ENCODE data around the gene JAG2.

Gene JAG2

DNA sequence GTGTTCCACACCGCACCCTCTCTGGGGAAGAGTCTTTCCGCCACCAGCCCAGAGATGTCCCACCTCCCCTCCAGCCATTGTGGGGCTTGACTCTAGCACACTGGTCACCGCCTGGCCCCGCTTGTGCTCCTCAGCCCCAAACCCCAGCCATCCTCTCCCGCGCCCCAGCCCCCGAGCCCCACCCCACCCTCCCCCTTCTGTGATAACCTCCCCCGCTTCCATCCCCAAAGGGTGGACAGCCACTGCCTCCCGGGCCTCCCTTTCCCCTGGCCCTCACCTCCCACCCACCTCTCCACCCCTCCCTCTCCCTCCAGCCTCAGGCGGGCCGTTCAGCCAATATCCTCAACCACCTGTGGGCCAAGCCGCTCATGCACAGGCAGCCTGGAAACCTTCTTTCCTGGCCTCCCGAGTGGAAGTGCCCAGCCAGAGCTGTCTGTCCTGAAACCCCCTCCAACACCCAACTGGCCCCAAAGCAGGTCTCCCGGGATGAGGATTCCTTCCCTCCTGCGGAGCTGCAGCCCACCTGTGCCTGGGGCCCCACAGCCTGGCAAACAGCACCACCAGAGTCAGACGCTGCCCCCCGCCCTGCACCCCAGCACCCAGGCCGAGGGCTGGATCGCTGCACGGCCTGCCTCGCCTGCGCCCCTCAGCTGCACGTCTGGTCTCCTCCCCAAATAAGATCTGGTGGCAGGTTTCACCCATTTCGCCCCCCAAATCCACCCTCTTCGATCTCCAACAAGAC is 39.6 kb upstream of the JAG2 start:
- TF ChIP-seq, protein P1, sequence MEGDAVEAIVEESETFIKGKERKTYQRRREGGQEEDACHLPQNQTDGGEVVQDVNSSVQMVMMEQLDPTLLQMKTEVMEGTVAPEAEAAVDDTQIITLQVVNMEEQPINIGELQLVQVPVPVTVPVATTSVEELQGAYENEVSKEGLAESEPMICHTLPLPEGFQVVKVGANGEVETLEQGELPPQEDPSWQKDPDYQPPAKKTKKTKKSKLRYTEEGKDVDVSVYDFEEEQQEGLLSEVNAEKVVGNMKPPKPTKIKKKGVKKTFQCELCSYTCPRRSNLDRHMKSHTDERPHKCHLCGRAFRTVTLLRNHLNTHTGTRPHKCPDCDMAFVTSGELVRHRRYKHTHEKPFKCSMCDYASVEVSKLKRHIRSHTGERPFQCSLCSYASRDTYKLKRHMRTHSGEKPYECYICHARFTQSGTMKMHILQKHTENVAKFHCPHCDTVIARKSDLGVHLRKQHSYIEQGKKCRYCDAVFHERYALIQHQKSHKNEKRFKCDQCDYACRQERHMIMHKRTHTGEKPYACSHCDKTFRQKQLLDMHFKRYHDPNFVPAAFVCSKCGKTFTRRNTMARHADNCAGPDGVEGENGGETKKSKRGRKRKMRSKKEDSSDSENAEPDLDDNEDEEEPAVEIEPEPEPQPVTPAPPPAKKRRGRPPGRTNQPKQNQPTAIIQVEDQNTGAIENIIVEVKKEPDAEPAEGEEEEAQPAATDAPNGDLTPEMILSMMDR (IDR thresholded peaks at IDR 0.05; ENCODE audit: extremely low read depth, missing control alignments) = no peak
- no peak for DNase-seq (ENCODE audit: low spot score)

DNA sequence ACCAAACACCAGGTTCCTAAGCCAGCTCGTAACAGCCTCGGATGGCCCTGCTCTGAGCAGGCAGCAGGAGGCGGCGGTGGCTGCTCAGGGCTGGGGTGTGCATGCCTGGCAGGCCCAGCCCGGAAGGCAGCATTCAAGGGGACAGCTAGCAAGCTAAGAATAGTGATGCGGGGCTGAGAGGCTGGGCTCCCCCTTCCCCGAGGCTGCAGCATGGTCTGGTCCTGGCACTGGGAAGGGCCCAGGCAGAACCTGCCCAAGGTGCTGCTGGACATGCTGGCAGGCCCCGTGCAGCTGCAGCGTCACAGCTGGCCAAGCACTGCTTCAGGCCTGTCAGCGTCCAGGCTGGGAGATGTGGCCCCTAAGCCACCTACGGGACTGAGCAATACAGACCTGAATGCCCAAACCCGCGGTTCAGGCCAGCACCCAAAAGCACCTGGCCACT is 38.9 kb upstream of the JAG2 start:
- TF ChIP-seq, protein P1 (IDR thresholded peaks at IDR 0.05; ENCODE audit: extremely low read depth, missing control alignments) = no peak
- no peak for DNase-seq (ENCODE audit: low spot score)

DNA sequence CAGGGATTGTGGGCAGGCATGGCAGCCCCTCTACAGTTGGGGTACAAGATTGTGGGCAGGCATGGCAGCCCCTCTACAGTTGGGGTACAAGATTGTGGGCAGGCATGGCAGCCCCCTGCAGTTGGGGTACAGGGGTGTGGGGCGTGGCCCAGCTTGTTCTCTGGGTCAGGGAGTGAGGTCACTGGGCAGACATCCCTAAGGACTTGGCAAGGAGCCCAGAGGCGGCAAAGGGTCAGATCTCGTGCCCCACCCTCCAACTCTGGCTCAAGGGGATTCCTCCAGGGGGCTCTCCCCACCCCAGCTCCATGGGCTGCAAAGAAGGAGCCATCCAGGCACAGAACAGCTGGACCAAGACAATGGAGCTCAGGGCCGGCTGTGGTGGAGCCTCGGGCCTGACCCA is 38.3 kb upstream of the JAG2 start:
- no peak for DNase-seq (ENCODE audit: low spot score)
- TF ChIP-seq, protein P1 (IDR thresholded peaks at IDR 0.05; ENCODE audit: extremely low read depth, missing control alignments) = no peak

DNA sequence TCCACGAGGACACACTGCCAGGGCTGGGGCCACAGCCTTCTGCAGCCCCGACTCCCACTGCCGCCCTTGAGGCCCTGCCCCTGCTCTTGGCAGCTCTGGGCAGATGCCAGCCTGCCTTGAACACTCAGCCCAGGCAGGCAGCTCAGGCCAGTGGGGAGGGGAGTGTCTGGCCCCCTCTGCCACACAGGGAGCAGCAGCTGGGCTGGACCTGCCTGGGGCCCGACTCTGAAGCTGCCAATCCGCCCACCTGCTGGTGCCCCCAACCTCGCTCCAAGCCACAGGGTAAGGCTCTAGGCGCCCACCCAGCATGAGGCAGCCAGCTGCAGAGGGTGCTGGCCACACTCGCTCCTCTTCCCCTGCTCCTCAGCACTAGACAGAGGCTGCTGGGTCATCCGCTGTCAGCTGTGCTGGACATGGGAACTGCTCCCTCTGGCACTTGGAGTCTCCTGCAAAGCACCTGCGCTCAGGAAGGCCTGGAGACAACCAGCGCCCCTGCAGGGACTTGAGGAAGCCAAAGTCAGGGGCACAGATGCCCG is 37.2 kb upstream of the JAG2 start:
- DNase-seq (ENCODE audit: low spot score) = no peak
- TF ChIP-seq, protein P1 (IDR thresholded peaks at IDR 0.05; ENCODE audit: extremely low read depth, missing control alignments) = no peak

DNA sequence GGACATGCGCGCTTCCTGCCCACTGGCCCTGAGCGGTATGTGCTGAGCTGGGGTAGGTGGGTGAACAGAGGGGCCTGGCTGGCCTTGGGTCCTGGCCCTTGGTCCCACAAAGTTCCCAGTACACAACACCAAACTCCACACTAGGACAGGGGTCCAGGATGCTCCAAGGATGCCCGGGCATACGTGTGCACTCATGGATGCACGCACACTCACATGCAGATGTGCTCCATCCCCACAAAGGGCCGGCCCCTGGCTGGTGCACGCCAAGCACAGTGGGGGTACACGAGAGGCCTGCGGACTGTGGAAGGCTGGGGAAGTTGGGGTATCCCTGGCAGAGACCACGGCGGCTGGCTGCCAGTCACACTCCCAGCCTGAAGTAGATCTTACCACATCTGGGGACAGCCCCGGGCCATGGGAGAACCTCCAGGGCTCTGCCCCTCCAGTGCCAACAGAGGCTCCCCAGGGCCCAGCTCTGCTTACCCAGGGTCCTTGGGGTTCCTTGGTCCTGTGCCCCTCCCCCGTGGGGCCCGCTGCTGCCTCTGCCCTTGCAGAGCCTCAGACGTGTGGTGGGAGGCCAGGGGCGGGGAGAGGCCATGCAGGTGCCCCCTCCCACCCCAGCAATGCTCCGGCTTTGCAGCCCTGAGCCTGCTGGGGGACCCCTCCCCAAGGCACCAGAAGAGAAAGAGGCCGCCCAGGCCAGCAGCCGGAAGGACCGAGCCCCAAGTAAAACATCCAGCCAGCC is 36.5 kb upstream of the JAG2 start:
- no peak for DNase-seq (ENCODE audit: low spot score)
- TF ChIP-seq, protein P1 (IDR thresholded peaks at IDR 0.05; ENCODE audit: extremely low read depth, missing control alignments) = no peak

DNA sequence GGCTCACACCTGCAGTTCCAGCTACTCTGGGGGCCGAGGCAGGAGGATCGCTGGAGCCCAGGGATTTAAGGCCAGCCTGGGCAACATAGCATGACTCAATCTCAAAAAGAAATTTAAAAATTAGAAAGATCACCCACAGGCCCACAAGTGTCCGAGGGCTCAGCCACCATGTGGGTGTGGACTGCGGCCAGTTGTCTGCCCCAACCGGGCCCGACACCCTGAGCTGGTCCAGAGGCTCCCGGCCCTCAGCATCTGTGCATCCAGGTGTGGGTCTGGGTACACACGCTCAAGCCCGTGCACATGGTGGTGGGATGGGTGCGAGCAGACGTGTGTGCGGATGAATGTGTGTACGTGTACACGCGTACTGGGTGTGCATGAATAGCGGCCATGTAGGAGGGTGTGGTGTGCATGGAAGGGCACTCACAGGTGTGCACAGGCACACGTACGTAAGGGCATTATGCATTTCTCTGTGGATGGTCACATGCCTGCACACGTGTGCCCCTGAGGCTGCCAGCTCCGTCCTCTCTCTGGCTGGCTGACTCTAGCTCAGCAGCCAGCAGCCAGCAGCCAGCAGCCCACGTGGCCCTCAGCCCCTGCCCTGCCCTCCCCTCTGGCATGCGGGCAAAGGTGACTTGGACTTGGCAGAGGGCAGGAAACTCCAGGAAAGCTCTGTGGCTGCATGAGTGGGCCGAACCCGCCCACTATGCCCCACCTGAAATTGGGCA is 35.8 kb upstream of the JAG2 start:
- TF ChIP-seq, protein P1 (IDR thresholded peaks at IDR 0.05; ENCODE audit: extremely low read depth, missing control alignments) = no peak
- no peak for DNase-seq (ENCODE audit: low spot score)
